Measurements from ENCODE around the gene MYH15.

MYH15 gene

GRCh38 chr3:108512671-108513070 lies 2.3 kb upstream of the MYH15 start:
- in situ Hi-C loops (cut with HindIII; ENCODE audit: low sequenced_read_pairs): no loop called here
- TF ChIP-seq, protein P1, sequence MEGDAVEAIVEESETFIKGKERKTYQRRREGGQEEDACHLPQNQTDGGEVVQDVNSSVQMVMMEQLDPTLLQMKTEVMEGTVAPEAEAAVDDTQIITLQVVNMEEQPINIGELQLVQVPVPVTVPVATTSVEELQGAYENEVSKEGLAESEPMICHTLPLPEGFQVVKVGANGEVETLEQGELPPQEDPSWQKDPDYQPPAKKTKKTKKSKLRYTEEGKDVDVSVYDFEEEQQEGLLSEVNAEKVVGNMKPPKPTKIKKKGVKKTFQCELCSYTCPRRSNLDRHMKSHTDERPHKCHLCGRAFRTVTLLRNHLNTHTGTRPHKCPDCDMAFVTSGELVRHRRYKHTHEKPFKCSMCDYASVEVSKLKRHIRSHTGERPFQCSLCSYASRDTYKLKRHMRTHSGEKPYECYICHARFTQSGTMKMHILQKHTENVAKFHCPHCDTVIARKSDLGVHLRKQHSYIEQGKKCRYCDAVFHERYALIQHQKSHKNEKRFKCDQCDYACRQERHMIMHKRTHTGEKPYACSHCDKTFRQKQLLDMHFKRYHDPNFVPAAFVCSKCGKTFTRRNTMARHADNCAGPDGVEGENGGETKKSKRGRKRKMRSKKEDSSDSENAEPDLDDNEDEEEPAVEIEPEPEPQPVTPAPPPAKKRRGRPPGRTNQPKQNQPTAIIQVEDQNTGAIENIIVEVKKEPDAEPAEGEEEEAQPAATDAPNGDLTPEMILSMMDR (IDR thresholded peaks at IDR 0.05; ENCODE audit: low read depth, low read length, missing control alignments): no peak
- H3K4me3 ChIP-seq (ENCODE audit: low read depth, low read length): no peak overlapping the region
- DNase-seq (ENCODE audit: low read depth): no peak

- H3K4me3 ChIP-seq (ENCODE audit: low read depth, low read length): no peak overlapping the region
- DNase-seq (ENCODE audit: low read depth): no peak
- TF ChIP-seq, protein P1 (IDR thresholded peaks at IDR 0.05; ENCODE audit: low read depth, low read length, missing control alignments): no peak
- in situ Hi-C loops (cut with HindIII; ENCODE audit: low sequenced_read_pairs): no loop called here
Observed at GRCh38 chr3:108511490-108511889, 1.1 kb upstream of the MYH15 start.

DNA sequence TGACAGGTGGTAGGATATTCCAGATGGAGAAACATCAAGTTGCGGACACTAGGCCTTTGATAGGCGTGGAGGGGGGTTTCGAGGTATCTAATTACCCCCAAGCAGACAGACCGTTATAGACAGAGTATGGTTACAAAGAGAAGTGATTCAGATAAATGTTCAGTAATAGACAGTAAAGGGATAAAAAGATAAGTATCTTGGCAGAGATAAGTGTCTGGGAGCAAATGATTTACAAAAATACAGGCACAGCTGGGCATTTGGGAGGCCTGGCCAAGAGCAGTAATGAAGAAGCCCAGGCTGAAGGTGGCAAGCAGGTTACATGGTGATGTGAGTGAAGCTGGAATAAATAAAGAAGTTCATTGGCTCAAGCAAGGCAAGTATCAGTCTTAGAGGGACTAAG lies 659 bp upstream of the MYH15 start:
- no peak for DNase-seq (ENCODE audit: low read depth)
- TF ChIP-seq, protein P1 (IDR thresholded peaks at IDR 0.05; ENCODE audit: low read depth, low read length, missing control alignments): no peak
- H3K4me3 ChIP-seq (ENCODE audit: low read depth, low read length): no peak overlapping the region
- in situ Hi-C loops (cut with HindIII; ENCODE audit: low sequenced_read_pairs): no loop called here

GRCh38 chr3:108509871-108510270 lies 525 bp downstream of the MYH15 start:
- in situ Hi-C loops (cut with HindIII; ENCODE audit: low sequenced_read_pairs): no loop called here
- TF ChIP-seq, protein P1 (IDR thresholded peaks at IDR 0.05; ENCODE audit: low read depth, low read length, missing control alignments): no peak
- no peak for DNase-seq (ENCODE audit: low read depth)
- H3K4me3 ChIP-seq (ENCODE audit: low read depth, low read length): no peak overlapping the region

DNA sequence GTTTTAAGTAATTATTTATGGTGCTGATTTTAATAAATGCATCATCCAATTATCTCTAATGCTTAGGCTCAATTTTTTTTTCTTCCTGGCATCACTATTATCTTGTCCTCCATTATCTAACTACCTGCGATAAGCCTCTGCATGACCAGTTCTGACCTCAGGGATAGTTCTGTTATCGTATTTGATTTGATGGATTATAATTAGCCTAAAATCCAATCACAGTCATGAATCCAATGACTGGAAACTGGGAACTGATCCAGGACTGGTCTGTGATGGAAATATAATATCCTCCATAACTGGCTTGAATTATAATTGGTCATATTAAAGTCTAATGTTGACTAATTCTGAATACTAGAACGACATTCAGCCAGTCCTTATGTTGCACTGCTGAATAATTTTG lies 1.1 kb downstream of the MYH15 start:
- no peak overlapping the region for H3K4me3 ChIP-seq (ENCODE audit: low read depth, low read length)
- DNase-seq (ENCODE audit: low read depth): no peak
- in situ Hi-C loops (cut with HindIII; ENCODE audit: low sequenced_read_pairs): no loop called here
- TF ChIP-seq, protein P1 (IDR thresholded peaks at IDR 0.05; ENCODE audit: low read depth, low read length, missing control alignments): no peak

GRCh38 chr3:108507902-108508301 lies 2.5 kb downstream of the MYH15 start:
- H3K4me3 ChIP-seq (ENCODE audit: low read depth, low read length): no peak overlapping the region
- in situ Hi-C loops (cut with HindIII; ENCODE audit: low sequenced_read_pairs): no loop called here
- no peak for DNase-seq (ENCODE audit: low read depth)
- TF ChIP-seq, protein P1 (IDR thresholded peaks at IDR 0.05; ENCODE audit: low read depth, low read length, missing control alignments): no peak

- H3K4me3 ChIP-seq (ENCODE audit: low read depth, low read length): no peak overlapping the region
- in situ Hi-C loops (cut with HindIII; ENCODE audit: low sequenced_read_pairs): no loop called here
- TF ChIP-seq, protein P1 (IDR thresholded peaks at IDR 0.05; ENCODE audit: low read depth, low read length, missing control alignments): no peak
- DNase-seq (ENCODE audit: low read depth): no peak
Observed at GRCh38 chr3:108505811-108506210, 4.6 kb downstream of the MYH15 start.

Data from astrocyte of the cerebellum (primary cell).